Prostate gland (tissue), 2 donors: ENCODE results near the gene NOLC1. TPM values are rescaled to one million over a fixed set of nuclear protein-coding genes. Genes with fewer than 3 reads are reported as not detected.

Experiments used
- DNase-seq: peaks from one replicate; pipeline ENCODE4 v3.0.0-alpha.2; 2019; ENCODE audit warnings: low spot score
- H3K27ac ChIP-seq, 2 donors: fragments of 200-600 bp; sonication (generic); 2 replicates each; pipeline ENCODE4 v1.5.1; 2017 to 2019
- H3K27me3 ChIP-seq: fragments of 200-600 bp; sonication (generic); replicated peaks from 2 replicates; pipeline ENCODE4 v1.5.1; 2019; ENCODE audit not compliant: insufficient read depth
- H3K36me3 ChIP-seq, 2 donors: fragments of 200-600 bp; sonication (generic); 1 replicate in 1 of 2; 2 replicates in 1 of 2; pipeline versions ENCODE4 v1.5.1 to v1.8.1; 2017 to 2019
- H3K4me1 ChIP-seq: fragments of 200-600 bp; sonication (generic); replicated peaks from 2 replicates; pipeline ENCODE4 v1.5.1; 2019
- H3K4me3 ChIP-seq, 2 donors: fragments of 200-600 bp; sonication (generic); 2 replicates each; pipeline ENCODE4 v1.5.1; 2017 to 2019
- H3K9me3 ChIP-seq: fragments of 200-600 bp; sonication (generic); 2 replicates; pipeline ENCODE4 v1.5.1; 2017
- CTCF ChIP-seq, 4 experiments: fragments of 200-600 bp in 2 of 4; fragments of 450-650 bp in 2 of 4; sonication (generic) in 2 of 4; IDR thresholded peaks; 1 replicate in 3 of 4; 2 replicates in 1 of 4; pipeline ENCODE4 v1.5.1; 2016 to 2019; ENCODE audit warnings: antibody characterized with exemption in 4 of 4, mild to moderate bottlenecking in 2 of 4, moderate library complexity in 2 of 4
- POLR2A ChIP-seq: fragments of 450-650 bp; IDR thresholded peaks from one replicate; pipeline ENCODE4 v1.6.1; 2016; ENCODE audit warnings: antibody characterized with exemption, mild to moderate bottlenecking
- POLR2AphosphoS5 ChIP-seq: sonication (generic); formaldehyde crosslinking; IDR thresholded peaks from one replicate; pipeline ENCODE4 v1.6.1; 2017; ENCODE audit warnings: antibody characterized with exemption
- WGBS: methylation state at CpG from one replicate; pipeline ENCODE4 v1.1.5; 2018; 5-methylcytosine and 5-hydroxymethylcytosine counted together
- intact Hi-C: fragments of 100-400 bp; cut with DNase I; formaldehyde crosslinking; loops from one replicate; pipeline ENCODE4 v1.14.2; 2022
- total RNA-seq, 2 donors: library from RNA; depleted of rRNA; stranded (reverse); fragments of >200 nt; gene quantifications; one replicate each; pipeline ENCODE4 v1.1.0, GENCODE V29; 2016

The NOLC1 gene
- total RNA-seq, 2 donors from 2014 or later, result 50.3 to 67.9 TPM

- H3K36me3 ChIP-seq, result peaks cover 7 to 37% of the 10 kb centered on the region in 2 donors
- DNase-seq, result no peak
- intact Hi-C loops, result loop anchor here (5.0 kb wide), 1 partner anchor 44 kb away; the partner anchor contains the start of gene HPS6
- no peak overlapping the region for H3K27ac ChIP-seq
- no peaks in the 10 kb centered on the region for H3K27me3 ChIP-seq
- 88% methylated on average over 12 of the region's 12 CpGs for WGBS
- peaks cover 14% of the 10 kb centered on the region for H3K4me1 ChIP-seq
- TF ChIP-seq POLR2AphosphoS5, result no peak
- TF ChIP-seq POLR2A, result no peak
- no peak for TF ChIP-seq CTCF (IDR thresholded peaks at IDR 0.05)
- H3K9me3 ChIP-seq, result no peaks in the 10 kb centered on the region
- H3K4me3 ChIP-seq, result no peak overlapping the region
Measured at GRCh38 chr10:102111276-102111675, 40.9 kb upstream of the NOLC1 start.

- Histone ChIP-seq H3K4me3 (no peak overlapping the region), H3K4me1 (peaks cover 22% of the 10 kb centered on the region), H3K27ac (no peak overlapping the region), H3K36me3 (peaks cover 7 to 37% of the 10 kb centered on the region in 2 donors), H3K9me3 (no peaks in the 10 kb centered on the region), H3K27me3 (no peaks in the 10 kb centered on the region)
- WGBS, result 41% methylated on average over 3 of the region's 3 CpGs
- TF ChIP-seq POLR2A, result no peak
- no peak for TF ChIP-seq CTCF (IDR thresholded peaks at IDR 0.05)
- no peak for TF ChIP-seq POLR2AphosphoS5
- intact Hi-C loops, result loop anchor here (5.0 kb wide), 1 partner anchor 45 kb away; the partner anchor contains the start of gene HPS6
- no peak for DNase-seq
Measured at GRCh38 chr10:102112210-102112817, 39.9 kb upstream of the NOLC1 start.

GRCh38 chr10:102113261-102113955, 38.8 kb upstream of the NOLC1 start:
- Histone ChIP-seq H3K27me3 (no peaks in the 10 kb centered on the region), H3K4me3 (peak overlapping the region; percentile 72 to 79), H3K27ac (peak overlapping the region; percentile 89 to 92), H3K9me3 (no peaks in the 10 kb centered on the region), H3K4me1 (peaks cover 33% of the 10 kb centered on the region), H3K36me3 (peaks cover 5 to 29% of the 10 kb centered on the region in 2 donors)
- DNase-seq, result peak; percentile 28
- 19% methylated on average over 7 of the region's 7 CpGs for WGBS
- TF ChIP-seq POLR2AphosphoS5 (no peak), CTCF (IDR thresholded peaks at IDR 0.05) (no peak), POLR2A (no peak)
- intact Hi-C loops, result loop anchor here (5.0 kb wide), 1 partner anchor 46 kb away; the partner anchor contains the start of gene HPS6

- Histone ChIP-seq H3K4me3 (peak overlapping the region; percentile 72 to 79), H3K9me3 (no peaks in the 10 kb centered on the region), H3K4me1 (peaks cover 40% of the 10 kb centered on the region), H3K36me3 (peaks cover 0 to 21% of the 10 kb centered on the region in 2 donors), H3K27me3 (no peaks in the 10 kb centered on the region), H3K27ac (peak overlapping the region; percentile 89 to 92)
- intact Hi-C loops, result loop anchor here (5.0 kb wide), 1 partner anchor 47 kb away; the partner anchor contains the start of gene HPS6
- under 1% methylated on average over 42 of the region's 45 CpGs for WGBS
- no peak for DNase-seq
- TF ChIP-seq POLR2A, result no peak
- TF ChIP-seq CTCF (IDR thresholded peaks at IDR 0.05), result peak in 1 of 4 experiments; percentile 6
- TF ChIP-seq POLR2AphosphoS5, result no peak
Measured at GRCh38 chr10:102113956-102114857, 38.0 kb upstream of the NOLC1 start.
